Activated CD8-positive, alpha-beta T cell treated with anti-CD3 and anti-CD28 coated beads for 36 hours (primary cell): ENCODE data around the gene ZNF354C. TPM values are rescaled to one million over a fixed set of nuclear protein-coding genes. Genes with fewer than 3 reads are reported as not detected.

Experiments
- ATAC-seq: fragments of 200-7000 bp; cut with Tn5 transposase; one replicate; pipeline ENCODE4 v1.10.0; 2021; ENCODE audit warnings: mild to moderate bottlenecking, moderate library complexity
- CTCF ChIA-PET: fragments of 350-600 bp; sonication (Branson Sonifier 250); formaldehyde crosslinking; loops from one replicate; lab custom pipeline; 2021; ENCODE audit warnings: antibody characterized with exemption; lab: Charles Lee
- POLR2A ChIA-PET: fragments of 350-600 bp; sonication (Branson Sonifier 250); formaldehyde crosslinking; loops from one replicate; lab custom pipeline; 2021; ENCODE audit warnings: antibody characterized with exemption; lab: Charles Lee
- DNase-seq: peaks from one replicate; pipeline ENCODE4 v3.0.0-alpha.2; 2020
- H3K27ac Mint-ChIP-seq: one replicate; pipeline ENCODE4 v1.8.0; 2021; ENCODE audit warnings: mild to moderate bottlenecking, mixed read lengths
- H3K27me3 Mint-ChIP-seq: one replicate; pipeline ENCODE4 v1.8.0; 2021; ENCODE audit warnings: mixed read lengths
- H3K36me3 Mint-ChIP-seq: one replicate; pipeline ENCODE4 v1.8.0; 2021; ENCODE audit warnings: low read depth, mixed read lengths
- H3K4me1 Mint-ChIP-seq: one replicate; pipeline ENCODE4 v1.8.0; 2021; ENCODE audit warnings: low read depth, mixed read lengths
- H3K4me3 Mint-ChIP-seq: one replicate; pipeline ENCODE4 v1.8.0; 2021; ENCODE audit warnings: mild to moderate bottlenecking, moderate library complexity, mixed read lengths
- H3K9me3 Mint-ChIP-seq: one replicate; pipeline ENCODE4 v1.8.0; 2021; ENCODE audit warnings: mixed read lengths
- CTCF ChIP-seq: fragments of 200-600 bp; IDR thresholded peaks from one replicate; pipeline ENCODE4 v1.8.0; 2022; ENCODE audit warnings: antibody characterized with exemption, mild to moderate bottlenecking
- intact Hi-C: fragments of 100-400 bp; cut with micrococcal nuclease; formaldehyde crosslinking; loops from one replicate; pipeline ENCODE4 v1.10.0; 2022
- total RNA-seq, 2 experiments: library from RNA; stranded (reverse); gene quantifications; one replicate each; pipeline ENCODE4 v1.2.3, GENCODE V29; 2021

Gene ZNF354C
- total RNA-seq, 2 experiments from 2014 or later: 7.0 to 7.4 TPM

GRCh38 chr5:179128041-179128365 is 67.8 kb downstream of the ZNF354C start:
- Mint-ChIP-seq H3K4me1 (no peaks in the 10 kb centered on the region), H3K9me3 (no peaks in the 10 kb centered on the region), H3K4me3 (no peak overlapping the region), H3K36me3 (no peaks in the 10 kb centered on the region), H3K27me3 (no peaks in the 10 kb centered on the region), H3K27ac (no peak overlapping the region)
- POLR2A ChIA-PET: no interaction called here
- no peak for TF ChIP-seq CTCF
- CTCF ChIA-PET: no interaction called here
- DNase-seq (no peak), ATAC-seq (no peak)
- intact Hi-C loops: no loop called here

GRCh38 chr5:179128976-179129375 is 68.8 kb downstream of the ZNF354C start:
- Mint-ChIP-seq H3K9me3 (no peaks in the 10 kb centered on the region), H3K4me1 (no peaks in the 10 kb centered on the region), H3K4me3 (no peak overlapping the region), H3K36me3 (no peaks in the 10 kb centered on the region), H3K27ac (no peak overlapping the region), H3K27me3 (no peaks in the 10 kb centered on the region)
- ATAC-seq (no peak), DNase-seq (no peak)
- no peak for TF ChIP-seq CTCF
- ChIA-PET POLR2A (no interaction called here), CTCF (no interaction called here)
- intact Hi-C loops: no loop called here

GRCh38 chr5:179129607-179130071 is 69.5 kb downstream of the ZNF354C start:
- no peak for DNase-seq
- Mint-ChIP-seq H3K9me3 (no peaks in the 10 kb centered on the region), H3K36me3 (no peaks in the 10 kb centered on the region), H3K27ac (no peak overlapping the region), H3K4me1 (no peaks in the 10 kb centered on the region), H3K27me3 (no peaks in the 10 kb centered on the region), H3K4me3 (no peak overlapping the region)
- intact Hi-C loops: no loop called here
- CTCF ChIA-PET: no interaction called here
- ATAC-seq: no peak
- TF ChIP-seq CTCF: no peak
- POLR2A ChIA-PET: no interaction called here

GRCh38 chr5:179130101-179130681 is 70.0 kb downstream of the ZNF354C start:
- Mint-ChIP-seq H3K4me1 (no peaks in the 10 kb centered on the region), H3K9me3 (no peaks in the 10 kb centered on the region), H3K4me3 (no peak overlapping the region), H3K36me3 (no peaks in the 10 kb centered on the region), H3K27ac (no peak overlapping the region), H3K27me3 (no peaks in the 10 kb centered on the region)
- intact Hi-C loops: no loop called here
- TF ChIP-seq CTCF: no peak
- DNase-seq (no peak), ATAC-seq (no peak)
- POLR2A ChIA-PET: no interaction called here
- CTCF ChIA-PET: no interaction called here

- Mint-ChIP-seq H3K4me1 (no peaks in the 10 kb centered on the region), H3K36me3 (no peaks in the 10 kb centered on the region), H3K4me3 (no peak overlapping the region), H3K27me3 (no peaks in the 10 kb centered on the region), H3K27ac (no peak overlapping the region), H3K9me3 (no peaks in the 10 kb centered on the region)
- ChIA-PET CTCF (no interaction called here), POLR2A (no interaction called here)
- TF ChIP-seq CTCF: no peak
- no peak for DNase-seq
- ATAC-seq: no peak
- intact Hi-C loops: no loop called here
These were observed 71.2 kb downstream of the ZNF354C start for GRCh38 chr5:179131321-179131835.
